HEK293T (cell line): Measurements from ENCODE around the gene B3GNT3.

Experiments
- CTCF ChIA-PET: fragments of 350-600 bp; formaldehyde crosslinking; extraction: SDS; loops from one replicate; lab custom pipeline; 2021; ENCODE audit warnings: antibody characterized with exemption, inconsistent platforms; lab: Yijun Ruan, JAX
- POLR2A ChIA-PET: fragments of 350-600 bp; formaldehyde crosslinking; extraction: SDS; loops from one replicate; lab custom pipeline; 2020; ENCODE audit warnings: antibody characterized with exemption, inconsistent platforms; lab: Yijun Ruan, JAX
- DNase-seq: peaks from one replicate; pipeline ENCODE4 v3.0.0; 2012; ENCODE audit warnings: mixed read lengths; ENCODE audit errors: extremely low spot score
- ARNT ChIP-seq: fragments of 450-650 bp; IDR thresholded peaks from 2 replicates; pipeline ENCODE4 v1.6.1; 2017; ENCODE audit warnings: mild to moderate bottlenecking
- BHLHE40 ChIP-seq: fragments of 450-650 bp; IDR thresholded peaks from 2 replicates; pipeline ENCODE4 v1.6.1; 2016; ENCODE audit warnings: mild to moderate bottlenecking, moderate library complexity, borderline replicate concordance
- CTBP1 ChIP-seq: fragments of 450-650 bp; IDR thresholded peaks from 2 replicates; pipeline ENCODE4 v1.6.1; 2016; ENCODE audit warnings: borderline replicate concordance
- ELF4 ChIP-seq: fragments of 450-650 bp; IDR thresholded peaks from 2 replicates; pipeline ENCODE4 v1.6.1; 2017; ENCODE audit warnings: antibody characterized with exemption
- FOXA1 ChIP-seq: fragments of 450-650 bp; IDR thresholded peaks from 2 replicates; pipeline ENCODE4 v1.6.1; 2016; ENCODE audit warnings: mild to moderate bottlenecking
- FOXK2 ChIP-seq: fragments of 450-650 bp; IDR thresholded peaks from 2 replicates; pipeline ENCODE4 v1.6.1; 2016; ENCODE audit warnings: mild to moderate bottlenecking
- FOXM1 ChIP-seq: fragments of 450-650 bp; IDR thresholded peaks from 2 replicates; pipeline ENCODE4 v1.6.1; 2017; ENCODE audit warnings: mild to moderate bottlenecking, borderline replicate concordance
- HDGF ChIP-seq: fragments of 450-650 bp; IDR thresholded peaks from 2 replicates; pipeline ENCODE4 v1.6.1; 2017; ENCODE audit warnings: antibody characterized with exemption, borderline replicate concordance
- L3MBTL2 ChIP-seq: fragments of 450-650 bp; conservative IDR thresholded peaks from 2 replicates; pipeline ENCODE4 v1.6.1; 2016; ENCODE audit warnings: mild to moderate bottlenecking
- LEF1 ChIP-seq: fragments of 450-650 bp; IDR thresholded peaks from 2 replicates; pipeline ENCODE4 v1.6.1; 2017; ENCODE audit warnings: mild to moderate bottlenecking, borderline replicate concordance
- NFRKB ChIP-seq: fragments of 450-650 bp; IDR thresholded peaks from 2 replicates; pipeline ENCODE4 v1.6.1; 2016; ENCODE audit warnings: mild to moderate bottlenecking, moderate library complexity
- PKNOX1 ChIP-seq: fragments of 450-650 bp; IDR thresholded peaks from 2 replicates; pipeline ENCODE4 v1.6.1; 2016
- SP1 ChIP-seq: fragments of 450-650 bp; IDR thresholded peaks from 2 replicates; pipeline ENCODE4 v1.6.1; 2017
- SUZ12 ChIP-seq: fragments of 450-650 bp; IDR thresholded peaks from 2 replicates; pipeline ENCODE4 v1.6.1; 2016; ENCODE audit warnings: mild to moderate bottlenecking
- TARDBP ChIP-seq: fragments of 450-650 bp; IDR thresholded peaks from 2 replicates; pipeline ENCODE4 v1.6.1; 2016
- ZNF384 ChIP-seq: fragments of 450-650 bp; IDR thresholded peaks from 2 replicates; pipeline ENCODE4 v1.6.1; 2016

B3GNT3 gene

GRCh38 chr19:17758515-17758914, 36.4 kb upstream of the B3GNT3 start:
- ChIA-PET POLR2A (no interaction called here), CTCF (interaction anchor here (1.7 kb wide), 1 partner anchor 8 kb away, joined by 5 read pairs; no protein-coding TSS in a partner anchor)
- TF ChIP-seq FOXA1 (no peak), SP1 (no peak), L3MBTL2 (no peak), HDGF (no peak), NFRKB (no peak), ZNF384 (no peak), ARNT (no peak), BHLHE40 (no peak), FOXM1 (no peak), SUZ12 (no peak), ELF4 (no peak), FOXK2 (no peak), TARDBP (no peak)
- DNase-seq, result no peak

- ChIA-PET POLR2A (no interaction called here), CTCF (no interaction called here)
- DNase-seq, result no peak
- TF ChIP-seq LEF1, result no peak
- TF ChIP-seq TARDBP, result no peak
- no peak for TF ChIP-seq FOXA1
- no peak for TF ChIP-seq ARNT
- TF ChIP-seq L3MBTL2, result no peak
- no peak for TF ChIP-seq NFRKB
- no peak for TF ChIP-seq ELF4
- TF ChIP-seq SUZ12, result no peak
- TF ChIP-seq HDGF, result no peak
- TF ChIP-seq FOXM1, result no peak
- TF ChIP-seq CTBP1, result no peak
- TF ChIP-seq BHLHE40, result no peak
- no peak for TF ChIP-seq SP1
- no peak for TF ChIP-seq FOXK2
- TF ChIP-seq ZNF384, result no peak
- TF ChIP-seq PKNOX1, result no peak
Measured at GRCh38 chr19:17761148-17761547, 33.8 kb upstream of the B3GNT3 start.

GRCh38 chr19:17762505-17763229, 32.3 kb upstream of the B3GNT3 start:
- peak; percentile 86 for DNase-seq
- TF ChIP-seq SUZ12, result no peak
- no peak for TF ChIP-seq BHLHE40
- peak; percentile 76 for TF ChIP-seq FOXM1
- TF ChIP-seq CTBP1, result no peak; the same call in 1 of the 2 replicates
- TF ChIP-seq PKNOX1, result no peak
- TF ChIP-seq ZNF384, result no peak
- ChIA-PET CTCF (interaction anchor here (0.6 kb wide), 2 partner anchors 87 to 190 kb away, joined by 3 to 5 read pairs; no protein-coding TSS in a partner anchor), POLR2A (no interaction called here)

- TF ChIP-seq CTBP1, result no peak
- no peak for TF ChIP-seq ZNF384
- TF ChIP-seq ARNT, result no peak
- no peak for TF ChIP-seq SUZ12
- no peak for TF ChIP-seq HDGF
- no peak for TF ChIP-seq NFRKB
- no peak for TF ChIP-seq ELF4
- TF ChIP-seq FOXK2, result no peak
- no peak for DNase-seq
- CTCF ChIA-PET, result no interaction called here
- POLR2A ChIA-PET, result interaction anchor here (0.6 kb wide), 1 partner anchor 45 kb away, joined by 3 read pairs; the partner anchor contains the start of gene MAP1S
Measured at GRCh38 chr19:17764348-17764747, 30.6 kb upstream of the B3GNT3 start.

GRCh38 chr19:17765069-17765618, 29.8 kb upstream of the B3GNT3 start:
- CTCF ChIA-PET, result no interaction called here
- no peak for TF ChIP-seq FOXM1
- no peak for TF ChIP-seq L3MBTL2
- TF ChIP-seq LEF1, result no peak
- TF ChIP-seq PKNOX1, result no peak
- TF ChIP-seq ZNF384, result no peak
- TF ChIP-seq HDGF, result no peak
- no peak for TF ChIP-seq ELF4
- no peak for TF ChIP-seq NFRKB
- no peak for TF ChIP-seq TARDBP
- TF ChIP-seq SUZ12, result no peak
- no peak for TF ChIP-seq BHLHE40
- TF ChIP-seq CTBP1, result no peak
- no peak for TF ChIP-seq FOXA1
- no peak for TF ChIP-seq FOXK2
- TF ChIP-seq SP1, result no peak
- no peak for TF ChIP-seq ARNT
- no peak for DNase-seq
- POLR2A ChIA-PET, result no interaction called here
